Measurements from ENCODE around the gene AUTS2. TPM values are rescaled to one million over a fixed set of nuclear protein-coding genes. Genes with fewer than 3 reads are reported as not detected.

Gene AUTS2
- total and polyA plus RNA-seq, 2 experiments from 2014 or later, result 32.0 to 91.0 TPM

- TF ChIP-seq ZNF462 (CRISPR knock-in tag; IDR thresholded peaks at IDR 0.05), result no peak
- TF ChIP-seq ZNF331 (CRISPR knock-in tag; IDR thresholded peaks at IDR 0.05; ENCODE audit: low read depth), result no peak
- no peak for TF ChIP-seq EZH2phosphoT487 (IDR thresholded peaks at IDR 0.05; ENCODE audit: unreplicated experiment)
- TF ChIP-seq POLR2AphosphoS5 (IDR thresholded peaks at IDR 0.05; ENCODE audit: low read depth), result no peak
- TF ChIP-seq EZH2 (IDR thresholded peaks at IDR 0.05; ENCODE audit: low read depth, unreplicated experiment), result no peak
Observed at GRCh38 chr7:70580161-70580560, 981.9 kb downstream of the AUTS2 start (continued).

- Histone ChIP-seq H3K9me2 (ENCODE audit: insufficient read depth) (no peaks in the 10 kb centered on the region), H3K27ac (ENCODE audit: low read depth) (0 out of 2 replicates have a peak overlapping the region, but pooled peaks have one; percentile 4), H3K4me3 (no peak overlapping the region), H3F3A (replicated peaks; ENCODE audit: low read depth) (no peaks in the 10 kb centered on the region), H2AFZ (peak overlapping the region; percentile 68; the same call in 1 of the 2 replicates), H4K20me1 (replicated peaks; ENCODE audit: insufficient read depth) (no peaks in the 10 kb centered on the region; the same call in 1 of the 2 replicates), H3K36me3 (ENCODE audit: insufficient read depth) (no peaks in the 10 kb centered on the region), H3K27me3 (ENCODE audit: insufficient read depth) (no peaks in the 10 kb centered on the region), H3K79me2 (replicated peaks; ENCODE audit: insufficient read depth) (no peaks in the 10 kb centered on the region), H3K4me2 (peak overlapping the region; percentile 52), H3K4me1 (ENCODE audit: insufficient read depth) (peaks cover 33% of the 10 kb centered on the region)
- Mint-ChIP-seq H3K9me3 (no peaks in the 10 kb centered on the region), H3K27me3 (ENCODE audit: insufficient read depth, low read depth, poor library complexity) (peaks cover 12% of the 10 kb centered on the region), H3K27ac (peak overlapping the region; percentile 89), H3K36me3 (ENCODE audit: low read depth) (no peaks in the 10 kb centered on the region), H3K4me1 (peaks cover 60% of the 10 kb centered on the region), H3K4me3 (peak overlapping the region; percentile 32; the same call in 1 of the 3 replicates)
- ATAC-seq (peak; percentile 77), DNase-seq (ENCODE audit: low spot score) (peak; percentile 72)
- TF ChIP-seq POLR2AphosphoS5 (IDR thresholded peaks at IDR 0.05; ENCODE audit: low read depth) (no peak), CREB1 (CRISPR knock-in tag; IDR thresholded peaks at IDR 0.05; ENCODE audit: low read depth) (peak; percentile 28; the same call in 1 of the 2 replicates)
Observed at GRCh38 chr7:70582927-70583895, 984.9 kb downstream of the AUTS2 start.

Data from GM23338 (cell line).